Mucosa of rectum (tissue), 2 donors: ENCODE results near the gene NLRC5.
A peak's percentile ranks its signal among the peaks of the same experiment; 100 is the strongest.
"Not testable (repeated sequence)": the region's sequence is repeated elsewhere in the genome, so short reads cannot be mapped to it uniquely, and the experiment has no call there.

ENCODE experiments used
- H3K27ac ChIP-seq, 2 donors: one replicate each; pipeline ENCODE4 v1.7.0; 2013; ENCODE audit warnings: inconsistent platforms in 2 of 2, low read depth in 2 of 2, low read length in 2 of 2
- H3K27me3 ChIP-seq, 2 donors: one replicate each; pipeline ENCODE4 v1.7.0; 2013; ENCODE audit warnings: low read length in 2 of 2; ENCODE audit not compliant: control insufficient read depth in 2 of 2, insufficient read depth in 2 of 2
- H3K36me3 ChIP-seq, 2 donors: one replicate each; pipeline ENCODE4 v1.7.0; 2013; ENCODE audit warnings: low read length in 2 of 2; ENCODE audit not compliant: control insufficient read depth in 2 of 2, insufficient read depth in 2 of 2
- H3K4me1 ChIP-seq, 2 donors: one replicate each; pipeline ENCODE4 v1.7.0; 2013; ENCODE audit warnings: low read length in 2 of 2, mild to moderate bottlenecking in 1 of 2; ENCODE audit not compliant: control insufficient read depth in 2 of 2, insufficient read depth in 2 of 2
- H3K4me3 ChIP-seq, 2 donors: one replicate each; pipeline ENCODE4 v1.7.0; 2013; ENCODE audit warnings: low read length in 2 of 2
- H3K9ac ChIP-seq, 2 donors: one replicate each; pipeline ENCODE4 v1.7.0; 2013; ENCODE audit warnings: low read length in 2 of 2, low read depth in 1 of 2, mild to moderate bottlenecking in 1 of 2
- H3K9me3 ChIP-seq, 2 donors: one replicate each; pipeline ENCODE4 v1.7.0; 2013; ENCODE audit warnings: low read length in 2 of 2; ENCODE audit not compliant: control insufficient read depth in 2 of 2
- donor health status: healthy.
- donor health status: Normal muscosa, but diverticular disease.

NLRC5 gene

GRCh38 chr16:57058291-57058861, 69.0 kb downstream of the NLRC5 start:
- Histone ChIP-seq H3K9ac (no peak overlapping the region), H3K4me3 (no peak overlapping the region), H3K4me1 (peaks cover 0 to 5% of the 10 kb centered on the region in 2 donors), H3K36me3 (peaks cover 27 to 49% of the 10 kb centered on the region in 2 donors), H3K9me3 (no peaks in the 10 kb centered on the region), H3K27me3 (no peaks in the 10 kb centered on the region), H3K27ac (no peak overlapping the region)

- Histone ChIP-seq H3K4me3 (no peak overlapping the region), H3K27me3 (no peaks in the 10 kb centered on the region), H3K4me1 (peaks cover 0 to 5% of the 10 kb centered on the region in 2 donors), H3K27ac (no peak overlapping the region), H3K9ac (no peak overlapping the region), H3K36me3 (peaks cover 19 to 38% of the 10 kb centered on the region in 2 donors), H3K9me3 (no peaks in the 10 kb centered on the region)
Observed at GRCh38 chr16:57060323-57061083, 71.1 kb downstream of the NLRC5 start.

- Histone ChIP-seq H3K4me1 (peaks cover 0 to 5% of the 10 kb centered on the region in 2 donors), H3K4me3 (no peak overlapping the region), H3K9me3 (no peaks in the 10 kb centered on the region), H3K36me3 (peaks cover 15 to 33% of the 10 kb centered on the region in 2 donors), H3K9ac (no peak overlapping the region), H3K27me3 (no peaks in the 10 kb centered on the region), H3K27ac (peak overlapping the region in 1 of 2 donors; percentile 21)
Observed at GRCh38 chr16:57061084-57061905, 71.9 kb downstream of the NLRC5 start.

GRCh38 chr16:57062329-57062728, 73.0 kb downstream of the NLRC5 start:
- no peak overlapping the region for H3K27ac ChIP-seq
- H3K9ac ChIP-seq: no peak overlapping the region
- no peaks in the 10 kb centered on the region for H3K27me3 ChIP-seq
- peaks cover 0 to 5% of the 10 kb centered on the region in 2 donors for H3K4me1 ChIP-seq
- H3K36me3 ChIP-seq: peaks cover 21 to 35% of the 10 kb centered on the region in 2 donors
- no peaks in the 10 kb centered on the region for H3K9me3 ChIP-seq
- no peak overlapping the region for H3K4me3 ChIP-seq

GRCh38 chr16:57063189-57063588, 73.8 kb downstream of the NLRC5 start:
- not testable (repeated sequence) for H3K9me3 ChIP-seq, H3K9ac ChIP-seq, H3K4me1 ChIP-seq, H3K27me3 ChIP-seq, H3K27ac ChIP-seq, H3K4me3 ChIP-seq
- H3K36me3 ChIP-seq: peaks cover 20 to 28% of the 10 kb centered on the region in 2 donors

DNA sequence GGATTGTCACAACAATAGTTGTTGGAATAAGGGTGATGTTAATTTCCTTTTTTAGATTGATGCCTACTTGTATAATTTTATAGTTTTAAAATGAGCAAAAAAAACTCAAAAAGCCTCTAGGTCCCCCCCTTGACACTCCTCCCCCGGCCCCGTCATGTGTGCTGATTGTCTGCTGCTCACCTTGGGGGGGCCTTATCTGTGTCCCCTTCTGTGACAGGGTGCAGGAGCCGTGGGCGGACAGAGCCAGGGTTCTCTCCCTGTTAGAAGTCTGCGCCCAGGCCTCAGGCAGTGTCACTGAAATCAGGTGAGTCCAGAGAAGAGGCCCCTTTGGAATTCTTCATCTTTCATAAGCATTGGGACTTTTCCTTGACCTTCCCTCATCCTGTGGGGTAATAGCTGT, 75.6 kb downstream of the NLRC5 start:
- Histone ChIP-seq H3K9ac (no peak overlapping the region), H3K27me3 (no peaks in the 10 kb centered on the region), H3K27ac (no peak overlapping the region), H3K9me3 (no peaks in the 10 kb centered on the region), H3K4me1 (peaks cover 0 to 5% of the 10 kb centered on the region in 2 donors), H3K4me3 (no peak overlapping the region), H3K36me3 (peaks cover 15 to 21% of the 10 kb centered on the region in 2 donors)

DNA sequence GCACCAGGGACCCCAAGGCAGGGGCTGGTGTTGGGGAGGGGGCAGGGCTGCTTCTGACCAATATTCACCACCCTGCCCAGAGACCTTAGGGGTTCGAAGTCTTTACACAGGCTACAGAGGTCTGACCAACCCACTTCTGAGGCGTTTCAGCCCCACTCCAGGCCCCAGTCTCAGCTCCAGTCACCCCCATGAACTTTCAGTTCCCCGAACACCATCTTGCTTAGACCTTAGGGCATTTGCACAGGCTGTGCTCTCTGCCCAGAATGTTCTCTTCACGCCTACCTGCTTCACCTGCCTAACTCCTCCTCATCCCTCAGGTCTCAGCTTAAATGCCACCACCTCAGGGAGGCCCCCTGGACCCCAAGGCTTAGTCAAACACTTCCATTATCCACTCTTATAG, 77.3 kb downstream of the NLRC5 start:
- Histone ChIP-seq H3K4me3 (no peak overlapping the region), H3K36me3 (peaks cover 7 to 13% of the 10 kb centered on the region in 2 donors), H3K9me3 (no peaks in the 10 kb centered on the region), H3K27me3 (no peaks in the 10 kb centered on the region), H3K4me1 (no peaks in the 10 kb centered on the region), H3K9ac (no peak overlapping the region), H3K27ac (no peak overlapping the region)

DNA sequence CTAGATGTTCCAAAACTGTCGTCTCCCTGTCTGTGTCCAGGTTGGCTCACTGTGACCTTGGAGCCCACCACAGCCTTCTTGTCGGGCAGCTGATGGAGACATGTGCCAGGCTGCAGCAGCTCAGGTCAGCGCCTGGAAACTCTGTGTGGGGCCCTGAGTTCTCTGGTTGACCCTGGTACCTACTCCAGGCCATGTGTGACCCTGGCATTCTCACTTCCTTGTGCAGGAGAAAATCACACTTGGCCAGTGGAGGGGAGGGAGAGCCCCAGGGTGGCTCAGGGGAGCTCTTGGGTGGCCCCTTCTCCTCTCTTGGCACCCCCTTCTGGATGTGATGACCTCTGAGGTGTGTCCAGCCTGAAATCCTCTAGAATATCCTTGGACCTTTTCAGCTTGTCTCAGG, 78.0 kb downstream of the NLRC5 start:
- no peaks in the 10 kb centered on the region for H3K27me3 ChIP-seq
- H3K27ac ChIP-seq: no peak overlapping the region
- H3K9me3 ChIP-seq: no peaks in the 10 kb centered on the region
- H3K36me3 ChIP-seq: peaks cover 7 to 18% of the 10 kb centered on the region in 2 donors
- no peak overlapping the region for H3K9ac ChIP-seq
- no peaks in the 10 kb centered on the region for H3K4me1 ChIP-seq
- H3K4me3 ChIP-seq: no peak overlapping the region

- H3K36me3 ChIP-seq: peaks cover 13 to 18% of the 10 kb centered on the region in 2 donors
Observed at GRCh38 chr16:57069053-57069452, 79.7 kb downstream of the NLRC5 start.

More at GRCh38 chr16:57069053-57069452, 79.7 kb downstream of the NLRC5 start:
- no peak overlapping the region for H3K9ac ChIP-seq
- no peak overlapping the region for H3K27ac ChIP-seq
- H3K9me3 ChIP-seq: no peaks in the 10 kb centered on the region
- no peaks in the 10 kb centered on the region for H3K4me1 ChIP-seq
- no peaks in the 10 kb centered on the region for H3K27me3 ChIP-seq
- no peak overlapping the region for H3K4me3 ChIP-seq
